NCI-H1105 (cell line): ENCODE data around the gene ZNF326.

ENCODE experiments used
- DNase-seq: peaks from one replicate; lab custom pipeline; 2025; lab: John Stamatoyannopoulos, UW

Gene ZNF326

GRCh38 chr1:90074566-90074965 is 79.7 kb downstream of the ZNF326 start:
- DNase-seq = no peak

- peak; percentile 66 for DNase-seq
Measured at GRCh38 chr1:90074970-90075391, 80.1 kb downstream of the ZNF326 start.

GRCh38 chr1:90083995-90084394 is 89.1 kb downstream of the ZNF326 start:
- no peak for DNase-seq
